AG09319 (cell line): ENCODE results near the gene GFPT1.

Source experiments
- DNase-seq: peaks from one replicate; pipeline ENCODE4 v3.0.0-alpha.2; 2010; ENCODE audit warnings: low read depth; ENCODE audit errors: extremely low read depth
- TF ChIP-seq, protein P1 (sequence below): IDR thresholded peaks from 2 replicates; pipeline ENCODE4 v1.5.1; 2011; ENCODE audit warnings: low read depth, mild to moderate bottlenecking, inconsistent platforms, low read length, moderate library complexity

Gene GFPT1

DNA sequence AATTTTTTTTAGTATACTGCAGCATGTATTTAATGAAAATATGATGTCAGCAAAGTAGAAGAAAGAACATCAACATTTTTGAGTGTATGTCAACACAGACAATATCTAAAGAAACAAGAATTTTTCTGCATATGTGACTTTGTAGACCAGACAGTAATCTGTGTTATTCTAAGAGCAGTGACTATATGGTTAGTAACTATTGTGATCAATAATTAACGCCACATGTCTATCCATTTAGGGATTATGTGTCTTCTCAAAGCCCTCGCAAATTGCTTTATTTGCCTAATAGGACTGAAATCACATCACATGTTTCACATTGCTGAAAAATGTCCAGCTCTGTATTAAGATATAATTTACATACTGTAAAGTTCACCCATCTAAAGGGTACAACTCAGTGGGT is 107.8 kb downstream of the GFPT1 start:
- TF ChIP-seq, protein P1, sequence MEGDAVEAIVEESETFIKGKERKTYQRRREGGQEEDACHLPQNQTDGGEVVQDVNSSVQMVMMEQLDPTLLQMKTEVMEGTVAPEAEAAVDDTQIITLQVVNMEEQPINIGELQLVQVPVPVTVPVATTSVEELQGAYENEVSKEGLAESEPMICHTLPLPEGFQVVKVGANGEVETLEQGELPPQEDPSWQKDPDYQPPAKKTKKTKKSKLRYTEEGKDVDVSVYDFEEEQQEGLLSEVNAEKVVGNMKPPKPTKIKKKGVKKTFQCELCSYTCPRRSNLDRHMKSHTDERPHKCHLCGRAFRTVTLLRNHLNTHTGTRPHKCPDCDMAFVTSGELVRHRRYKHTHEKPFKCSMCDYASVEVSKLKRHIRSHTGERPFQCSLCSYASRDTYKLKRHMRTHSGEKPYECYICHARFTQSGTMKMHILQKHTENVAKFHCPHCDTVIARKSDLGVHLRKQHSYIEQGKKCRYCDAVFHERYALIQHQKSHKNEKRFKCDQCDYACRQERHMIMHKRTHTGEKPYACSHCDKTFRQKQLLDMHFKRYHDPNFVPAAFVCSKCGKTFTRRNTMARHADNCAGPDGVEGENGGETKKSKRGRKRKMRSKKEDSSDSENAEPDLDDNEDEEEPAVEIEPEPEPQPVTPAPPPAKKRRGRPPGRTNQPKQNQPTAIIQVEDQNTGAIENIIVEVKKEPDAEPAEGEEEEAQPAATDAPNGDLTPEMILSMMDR, result no peak
- no peak for DNase-seq

GRCh38 chr2:69278366-69278765 is 108.7 kb downstream of the GFPT1 start:
- TF ChIP-seq, protein P1, result no peak
- no peak for DNase-seq

GRCh38 chr2:69275490-69275889 is 111.5 kb downstream of the GFPT1 start:
- TF ChIP-seq, protein P1, result no peak

DNA sequence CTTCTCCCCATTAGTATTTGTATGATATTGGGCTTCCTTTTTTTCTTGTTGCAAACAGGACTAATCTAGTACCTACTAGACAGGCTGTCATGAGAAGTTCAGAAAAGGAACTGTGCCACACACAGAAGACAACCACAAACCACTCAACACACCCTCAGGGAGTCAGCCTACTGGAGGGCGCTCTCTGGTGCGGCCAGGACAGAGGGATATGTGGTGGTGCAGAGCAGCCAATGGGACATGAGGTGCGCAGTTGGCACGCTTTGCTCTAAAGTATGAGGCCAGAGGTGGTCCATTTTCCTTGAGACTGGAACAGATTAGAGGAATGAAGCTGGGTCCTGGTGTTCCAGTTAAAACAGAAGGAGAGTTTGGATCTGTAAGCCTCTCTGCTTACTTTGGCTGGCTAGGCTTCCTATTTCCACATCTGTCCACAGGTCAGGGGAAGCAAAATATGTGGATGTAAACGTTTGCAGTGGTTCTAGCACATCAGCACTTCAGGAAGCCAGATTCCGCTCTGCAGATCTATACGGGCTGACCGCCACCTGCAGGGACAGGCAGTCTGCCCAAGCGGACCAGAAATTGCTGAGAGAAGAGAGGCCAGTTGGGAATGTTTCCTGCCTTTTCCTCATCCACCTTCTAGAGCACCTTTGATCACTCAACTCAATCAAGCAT is 114.1 kb downstream of the GFPT1 start:
- TF ChIP-seq, protein P1, result no peak

More at GRCh38 chr2:69275490-69275889, 111.5 kb downstream of the GFPT1 start:
- DNase-seq, result no peak

DNA sequence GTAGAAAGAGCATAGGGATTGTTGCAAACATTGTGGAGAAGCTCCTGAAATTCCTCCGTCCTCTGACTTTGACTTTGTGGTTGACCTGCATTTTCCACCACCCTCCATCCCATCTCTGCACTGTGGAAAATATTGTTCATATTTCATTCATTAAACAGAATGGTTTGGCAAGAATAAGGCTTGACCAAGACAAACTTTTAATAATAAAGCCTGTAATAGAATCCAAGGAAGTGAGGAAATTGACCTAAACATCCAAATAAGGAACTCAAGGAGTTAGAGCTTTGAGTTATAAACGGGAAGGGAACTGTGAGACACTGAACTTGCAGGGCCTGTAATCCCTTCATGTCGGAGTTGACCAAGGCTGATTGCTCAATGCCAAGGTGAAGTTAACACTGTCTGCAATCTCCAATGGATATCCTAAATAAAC is 115.2 kb downstream of the GFPT1 start:
- peak; percentile 44 for DNase-seq
- TF ChIP-seq, protein P1, result no peak

More for the DNA sequence above, 114.1 kb downstream of the GFPT1 start:
- no peak for DNase-seq
